DMS153 treated with DMSO at 0.1 percent for 48 hours (cell line): ENCODE data around the gene MERTK.
"Not testable (repeated sequence)": the region's sequence is repeated elsewhere in the genome, so short reads cannot be mapped to it uniquely, and the experiment has no call there.

Experiments
- DNase-seq: peaks from one replicate; lab custom pipeline; 2025; ENCODE audit not compliant: unreplicated experiment; lab: John Stamatoyannopoulos, UW

Gene MERTK

DNA sequence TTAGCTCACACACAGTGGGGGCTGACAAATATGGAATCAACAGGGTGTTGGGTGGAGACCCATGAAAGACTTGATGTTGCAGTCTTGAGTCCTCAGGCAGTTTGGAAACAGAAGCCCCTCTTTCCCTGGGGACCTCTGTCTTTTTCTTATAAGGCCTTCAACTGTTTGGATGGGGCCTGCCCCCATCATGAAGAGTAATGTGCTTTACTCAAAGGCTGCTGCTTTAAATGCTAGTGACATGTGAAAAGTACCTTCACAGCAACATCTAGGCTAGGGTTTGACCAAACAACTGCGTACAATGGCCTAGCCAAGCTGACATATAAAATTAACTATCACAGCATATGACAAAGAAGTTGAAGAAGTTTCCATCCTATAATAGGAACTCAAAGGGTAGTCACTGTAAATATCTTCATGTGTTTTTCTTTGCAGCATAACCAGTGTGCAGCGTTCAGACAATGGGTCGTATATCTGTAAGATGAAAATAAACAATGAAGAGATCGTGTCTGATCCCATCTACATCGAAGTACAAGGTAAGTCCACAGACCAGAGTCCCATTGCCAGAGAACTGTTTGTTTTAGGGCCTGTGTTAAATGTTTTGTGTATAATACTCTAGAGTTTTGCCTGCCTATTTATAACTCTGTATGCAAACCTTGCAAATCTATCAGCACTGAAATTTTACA lies 46.3 kb downstream of the MERTK start:
- DNase-seq, result peak; percentile 9

DNA sequence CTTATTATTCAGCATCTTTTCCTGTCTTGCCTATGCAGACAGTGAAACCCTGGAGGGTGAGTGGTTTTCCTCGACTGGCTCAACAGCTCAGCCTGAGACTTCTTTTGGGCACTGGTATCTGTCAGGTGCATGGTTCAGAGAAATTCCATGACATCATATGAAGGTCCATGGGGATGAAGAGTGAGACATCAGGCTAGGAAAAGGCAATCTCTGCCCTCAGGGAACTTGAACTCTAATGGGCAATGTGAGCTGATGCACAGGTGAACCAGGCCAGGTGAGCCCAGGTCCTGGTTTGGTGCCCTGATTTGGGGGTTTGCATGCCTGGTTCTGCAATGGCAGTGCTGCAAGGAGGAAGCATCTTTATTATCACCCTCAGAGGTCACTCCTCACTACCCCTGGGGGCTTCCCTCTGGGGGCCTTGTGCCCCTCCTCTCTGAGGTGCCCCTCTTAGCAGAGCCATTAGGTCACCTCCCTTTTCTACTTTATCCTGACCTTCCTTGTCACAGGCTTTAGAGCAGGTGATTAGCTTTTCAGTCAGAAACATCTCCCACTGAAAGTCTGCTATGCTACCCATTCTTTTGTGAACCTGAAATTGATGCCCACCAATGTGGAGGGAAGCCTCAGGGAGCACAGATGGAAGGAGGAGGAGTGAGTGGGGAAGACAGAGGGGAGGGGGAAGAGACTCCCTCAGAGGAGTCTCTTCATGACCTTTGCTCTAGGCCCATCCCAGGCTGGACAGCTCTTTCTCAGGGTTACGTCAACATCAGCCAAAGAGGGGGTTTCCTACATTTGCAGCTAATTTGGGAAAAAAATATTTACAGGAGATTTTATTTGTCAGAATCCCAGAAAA lies 47.3 kb downstream of the MERTK start:
- DNase-seq, result no peak

DNA sequence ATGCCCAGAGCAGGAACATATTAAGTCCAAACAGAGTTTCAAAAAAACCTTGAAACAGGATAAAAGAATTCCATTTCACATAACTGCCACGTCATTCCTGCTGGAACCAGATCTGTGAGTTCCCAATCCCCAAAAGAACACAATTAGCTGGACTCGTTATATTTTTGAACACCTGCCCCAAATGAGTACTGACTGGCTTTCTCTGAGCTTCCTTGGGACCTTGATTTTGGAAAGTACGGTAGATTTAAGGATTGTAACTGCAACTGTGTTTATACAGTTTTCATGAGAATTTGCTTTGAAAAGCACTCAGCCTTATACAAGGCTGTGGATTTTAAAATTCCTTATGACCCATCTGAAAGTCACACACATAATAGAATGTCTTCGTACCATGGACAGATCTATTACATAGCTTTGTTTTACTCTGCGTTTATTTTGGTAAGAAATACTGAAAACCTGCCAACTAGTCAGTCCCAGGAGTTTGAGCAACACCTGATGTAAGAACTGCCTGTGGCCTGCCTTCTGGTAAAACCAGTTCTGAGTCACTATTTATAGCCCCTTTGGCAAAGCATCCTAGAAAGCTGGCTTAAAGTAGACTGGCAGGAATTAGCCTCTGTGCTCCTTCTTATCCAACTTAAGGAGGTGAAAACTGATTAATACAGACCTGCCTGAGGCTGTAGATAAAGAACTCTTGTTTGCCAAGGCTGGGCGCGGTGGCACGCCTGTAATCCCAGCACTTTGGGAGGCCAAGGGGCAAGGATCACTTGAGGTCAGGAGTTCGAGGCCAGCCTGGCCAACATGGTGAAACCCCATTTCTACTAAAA lies 48.1 kb downstream of the MERTK start:
- peak; percentile 5 for DNase-seq

DNA sequence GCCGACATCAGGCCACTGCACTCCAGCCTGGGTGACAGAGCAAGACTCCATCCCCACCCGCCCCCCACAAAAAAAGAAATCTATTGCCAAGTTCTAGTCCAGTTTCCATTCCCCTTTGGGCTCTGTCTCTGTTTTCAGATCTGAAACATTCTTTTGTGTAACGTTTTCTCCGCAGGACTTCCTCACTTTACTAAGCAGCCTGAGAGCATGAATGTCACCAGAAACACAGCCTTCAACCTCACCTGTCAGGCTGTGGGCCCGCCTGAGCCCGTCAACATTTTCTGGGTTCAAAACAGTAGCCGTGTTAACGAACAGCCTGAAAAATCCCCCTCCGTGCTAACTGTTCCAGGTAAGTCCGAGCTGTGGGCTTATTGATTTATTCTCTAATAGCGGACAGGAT lies 48.8 kb downstream of the MERTK start:
- no peak for DNase-seq

DNA sequence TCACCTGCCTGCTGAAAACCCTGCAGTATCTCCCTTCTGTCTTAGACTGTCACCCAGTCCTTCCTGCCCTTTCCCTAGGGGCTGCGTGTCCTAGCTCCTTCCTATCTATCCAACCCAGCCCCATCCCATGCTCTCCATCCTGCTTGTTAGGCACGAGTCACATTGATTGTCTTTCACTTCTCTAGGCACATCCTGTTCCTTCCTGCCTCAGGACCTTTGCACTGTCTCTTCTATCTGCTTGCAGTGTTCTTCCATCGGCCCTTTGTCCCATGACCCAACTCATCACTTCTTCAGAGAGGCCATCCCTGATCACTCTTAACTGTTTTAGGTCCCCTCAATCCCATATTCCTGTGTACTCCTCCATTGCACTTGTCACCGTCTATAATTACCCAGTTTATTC lies 50.4 kb downstream of the MERTK start:
- DNase-seq, result no peak

DNA sequence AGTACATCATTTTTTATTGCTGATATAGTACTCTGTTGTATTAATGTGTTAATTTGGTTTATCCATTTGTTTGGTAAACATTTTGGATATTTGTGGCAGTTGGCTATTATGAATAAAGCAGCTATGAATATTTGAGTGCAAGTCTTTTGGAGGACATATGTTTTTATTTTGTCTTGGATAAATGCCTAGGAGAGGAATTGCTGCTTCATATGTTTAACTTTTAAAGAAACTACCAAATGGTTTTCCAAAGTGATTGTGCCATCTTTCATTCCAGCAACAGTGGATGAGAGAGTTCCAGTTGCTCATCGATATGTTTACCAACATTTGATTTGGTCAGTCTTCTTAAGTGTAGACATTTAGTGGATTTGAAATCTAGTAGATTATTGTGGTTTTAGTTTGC lies 51.8 kb downstream of the MERTK start:
- DNase-seq, result no peak

DNA sequence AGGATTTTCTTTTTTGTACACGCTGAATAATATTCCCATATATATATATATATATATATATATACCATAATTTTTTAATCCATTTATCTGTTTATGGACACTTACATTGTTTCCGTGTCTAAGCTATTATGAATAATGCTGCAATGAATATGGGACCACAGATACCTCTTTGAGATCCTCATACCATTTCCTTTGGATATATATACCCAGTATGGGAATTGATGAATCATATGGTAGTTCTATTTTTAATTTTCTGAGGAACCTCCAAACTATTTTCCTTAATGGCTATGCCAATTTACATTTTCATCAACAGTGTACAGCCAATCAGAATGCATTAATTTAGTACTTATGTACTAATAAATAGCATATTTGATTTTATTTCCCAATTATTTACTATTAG lies 53.1 kb downstream of the MERTK start:
- DNase-seq, result no peak

DNA sequence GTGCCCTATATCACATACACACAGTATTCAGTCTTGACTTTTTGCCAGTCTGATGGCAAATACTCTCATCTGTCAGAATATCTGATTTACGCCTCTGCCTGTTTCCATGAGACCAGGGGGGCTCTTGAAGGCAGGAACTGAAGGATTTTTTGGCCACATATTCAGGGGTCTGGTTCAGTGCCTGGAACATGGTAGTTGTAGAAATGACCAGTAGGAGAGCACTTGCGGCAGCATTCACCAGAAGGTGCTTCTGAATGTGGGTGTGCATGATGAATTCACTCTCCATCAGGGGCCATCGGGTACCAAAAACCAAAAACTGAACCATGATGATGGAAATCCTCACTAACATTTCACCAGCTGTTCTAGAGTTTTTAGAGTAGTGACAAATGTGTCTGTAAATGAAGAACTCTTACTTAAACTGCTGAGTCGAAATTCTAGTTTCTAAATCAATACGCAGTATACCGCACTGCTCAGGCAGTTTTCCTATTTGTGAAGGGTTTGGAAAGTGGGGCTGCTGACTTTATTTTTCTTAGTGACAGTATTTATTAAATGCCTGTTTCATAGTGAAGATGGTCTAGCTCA lies 54.6 kb downstream of the MERTK start:
- no peak for DNase-seq

DNA sequence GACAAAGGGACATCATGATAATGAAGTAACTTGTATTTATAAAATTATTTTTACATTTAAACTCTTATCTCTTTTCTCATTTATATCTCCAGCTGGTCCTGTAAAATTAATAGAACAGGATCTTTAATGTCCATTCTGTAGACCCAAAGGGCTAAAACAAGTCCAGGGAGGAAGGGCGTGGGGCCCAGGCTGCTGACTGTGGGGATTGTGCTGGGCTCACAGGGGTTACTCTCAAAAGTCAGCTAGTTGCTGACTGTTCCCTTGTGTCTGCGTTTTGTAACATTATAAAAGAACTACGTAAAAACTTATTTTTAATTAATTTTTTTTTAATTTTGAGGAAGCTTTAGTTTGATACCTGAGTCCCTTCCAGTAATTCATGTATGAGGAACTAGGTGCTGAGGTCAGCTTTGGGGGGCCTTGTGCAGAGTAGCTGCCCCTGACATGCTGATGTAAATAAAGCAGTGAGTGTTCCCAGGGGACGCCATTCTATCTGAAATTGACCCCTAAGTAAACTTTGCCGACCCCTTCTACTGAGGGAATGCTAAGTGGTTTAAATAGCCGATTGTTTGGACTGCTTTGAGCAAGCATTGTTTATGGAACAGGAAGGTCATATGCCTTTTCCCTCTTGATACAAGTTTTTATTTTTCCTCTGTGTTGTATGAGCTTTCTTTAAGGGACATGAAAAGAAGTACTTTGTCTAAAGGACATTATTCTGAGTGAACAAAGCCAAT lies 56.4 kb downstream of the MERTK start:
- no peak for DNase-seq

DNA sequence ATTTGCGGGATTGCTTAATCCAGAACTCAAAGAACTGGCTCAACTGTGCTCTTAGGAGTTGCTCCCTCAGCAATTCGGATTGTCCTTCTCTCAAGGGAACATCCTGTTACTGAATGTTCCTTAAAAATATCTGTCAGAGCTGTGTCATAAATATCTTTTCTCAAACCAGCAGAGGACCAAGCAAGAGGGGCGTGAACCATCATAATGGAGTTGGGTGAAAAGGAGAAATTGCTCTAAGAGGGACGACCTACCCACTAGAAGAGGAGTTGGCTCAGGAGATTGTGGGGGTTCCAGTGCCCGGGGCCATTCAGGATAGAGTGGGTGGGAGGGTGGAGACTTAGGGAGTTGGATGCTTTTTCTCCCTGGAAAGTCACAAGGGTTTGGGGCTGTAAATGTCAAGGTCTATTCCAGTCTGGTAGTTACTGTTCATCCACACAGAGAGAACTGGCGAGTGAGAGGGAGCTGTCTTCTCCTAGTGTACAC lies 59.5 kb downstream of the MERTK start:
- DNase-seq, result no peak

DNA sequence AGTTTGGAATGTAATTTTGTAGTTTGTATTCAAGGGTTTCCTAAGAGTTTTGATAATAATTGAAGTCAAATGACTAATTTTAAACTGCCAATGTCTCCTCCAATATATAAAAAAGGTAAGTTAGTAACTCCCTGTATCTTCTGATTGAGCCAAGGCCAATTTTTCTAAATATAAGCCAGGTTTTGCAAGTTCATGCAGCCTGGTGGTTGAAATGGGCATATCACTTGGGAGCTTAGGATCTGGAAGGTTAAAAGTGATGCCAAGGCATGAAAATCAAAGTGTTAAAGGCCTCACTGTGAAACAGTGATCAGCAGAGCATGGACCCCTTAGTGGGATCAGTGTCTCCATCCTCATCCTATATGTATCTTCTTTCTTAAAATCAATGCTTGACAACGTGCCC lies 60.5 kb downstream of the MERTK start:
- DNase-seq, result no peak

DNA sequence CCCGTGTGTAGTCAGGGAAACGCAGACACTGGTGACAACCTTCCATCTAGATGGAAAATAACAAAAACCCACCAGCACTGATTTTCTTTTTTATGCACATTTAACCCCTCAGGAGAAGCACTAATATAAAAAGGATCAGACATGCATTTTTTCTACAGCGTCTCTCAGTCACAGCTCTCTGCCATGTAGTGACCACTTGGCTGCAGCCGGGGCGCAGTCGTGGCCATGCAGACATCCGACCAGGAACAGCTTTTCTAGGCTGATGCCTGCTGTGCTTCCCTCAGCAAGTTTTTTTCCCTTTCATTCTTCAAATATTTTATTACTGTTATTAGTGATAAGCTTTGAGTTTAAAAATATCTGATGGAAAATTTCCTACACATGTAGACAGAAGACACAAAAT lies 63.3 kb downstream of the MERTK start:
- DNase-seq, result no peak

DNA sequence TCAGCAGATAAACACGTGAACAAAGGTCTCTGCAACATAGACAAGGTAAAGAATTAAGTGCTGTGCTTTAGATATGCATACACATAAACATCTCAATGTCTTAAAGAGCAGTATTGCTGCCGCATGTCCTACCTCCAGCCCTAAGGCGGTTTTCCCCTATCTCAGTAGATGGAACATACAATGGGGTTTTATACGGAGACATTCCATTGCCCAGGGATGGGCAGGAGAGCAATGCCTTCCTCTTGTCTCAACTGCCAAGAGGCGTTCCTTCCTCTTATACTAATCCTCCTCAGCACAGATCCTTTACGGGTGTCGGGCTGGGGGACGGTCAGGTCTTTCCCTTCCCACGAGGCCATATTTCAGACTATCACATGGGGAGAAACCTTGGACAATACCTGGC lies 64.7 kb downstream of the MERTK start:
- not testable (repeated sequence) for DNase-seq

DNA sequence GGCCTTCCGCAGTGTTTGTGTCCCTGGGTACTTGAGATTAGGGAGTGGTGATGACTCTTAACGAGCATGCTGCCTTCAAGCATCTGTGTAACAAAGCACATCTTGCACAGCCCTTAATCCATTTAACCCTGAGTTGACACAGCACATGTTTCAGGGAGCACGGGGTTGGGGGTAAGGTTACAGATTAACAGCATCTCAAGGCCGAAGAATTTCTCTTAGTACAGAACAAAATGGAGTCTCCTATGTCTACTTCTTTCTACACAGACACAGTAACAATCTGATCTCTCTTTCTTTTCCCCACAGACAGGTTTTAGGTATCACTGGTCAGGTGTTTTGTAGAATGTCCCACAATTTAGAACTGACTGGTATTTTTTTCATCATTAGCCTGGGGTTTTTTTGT lies 65.1 kb downstream of the MERTK start:
- DNase-seq, result not testable (repeated sequence)

DNA sequence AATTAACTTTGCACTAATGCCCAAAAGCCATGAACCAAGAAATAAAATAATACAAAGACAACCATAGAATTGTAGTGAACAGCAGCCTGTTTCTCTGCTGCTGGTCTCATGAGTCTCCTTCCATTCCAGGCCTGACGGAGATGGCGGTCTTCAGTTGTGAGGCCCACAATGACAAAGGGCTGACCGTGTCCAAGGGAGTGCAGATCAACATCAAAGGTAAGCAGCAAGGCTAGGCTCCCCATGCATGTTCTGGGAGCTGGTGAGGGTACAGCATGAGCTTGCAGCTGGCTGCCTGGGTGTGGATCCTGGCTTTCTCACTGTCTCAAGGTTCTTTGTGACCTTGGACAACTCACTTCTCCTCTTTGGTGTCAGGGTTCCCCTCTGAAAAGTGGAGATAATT lies 66.7 kb downstream of the MERTK start:
- no peak for DNase-seq

DNA sequence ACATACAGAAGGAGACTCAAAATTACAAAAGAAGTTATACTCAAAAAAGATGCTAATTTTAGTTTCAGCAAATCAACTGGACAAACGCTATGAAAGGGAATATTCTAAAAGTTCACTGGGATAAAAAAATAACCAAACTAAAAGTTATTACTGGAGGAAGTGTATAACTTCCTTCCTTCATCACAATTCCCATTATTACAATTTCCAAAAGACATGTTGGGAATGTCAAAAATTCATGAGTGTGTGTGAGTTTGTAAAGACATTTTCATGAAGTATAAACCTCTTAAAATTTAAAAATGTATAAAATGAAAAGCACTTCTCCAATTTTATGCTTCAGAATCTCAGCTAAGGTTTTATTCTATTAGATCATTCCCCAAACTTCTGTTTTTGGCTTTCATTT lies 67.8 kb downstream of the MERTK start:
- no peak for DNase-seq

DNA sequence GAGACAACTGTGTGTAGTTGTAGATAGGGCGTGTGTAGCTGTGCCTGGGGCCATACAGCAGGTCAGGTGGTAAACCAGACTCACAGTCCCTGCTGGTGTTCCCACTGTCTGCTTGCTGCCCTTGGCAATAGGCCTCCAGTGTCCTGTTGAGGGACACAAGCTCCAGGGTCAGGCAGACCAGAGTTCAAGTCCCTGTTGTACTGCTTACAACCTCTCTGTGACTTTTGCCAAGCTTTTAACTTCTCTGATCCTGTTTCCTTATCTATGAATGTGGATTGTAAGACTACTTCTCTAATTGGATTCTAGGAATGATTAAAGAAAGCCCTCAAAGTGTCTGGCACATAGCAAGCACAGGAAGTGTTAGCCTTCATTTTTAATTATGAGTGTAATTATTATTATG lies 68.6 kb downstream of the MERTK start:
- DNase-seq, result no peak

DNA sequence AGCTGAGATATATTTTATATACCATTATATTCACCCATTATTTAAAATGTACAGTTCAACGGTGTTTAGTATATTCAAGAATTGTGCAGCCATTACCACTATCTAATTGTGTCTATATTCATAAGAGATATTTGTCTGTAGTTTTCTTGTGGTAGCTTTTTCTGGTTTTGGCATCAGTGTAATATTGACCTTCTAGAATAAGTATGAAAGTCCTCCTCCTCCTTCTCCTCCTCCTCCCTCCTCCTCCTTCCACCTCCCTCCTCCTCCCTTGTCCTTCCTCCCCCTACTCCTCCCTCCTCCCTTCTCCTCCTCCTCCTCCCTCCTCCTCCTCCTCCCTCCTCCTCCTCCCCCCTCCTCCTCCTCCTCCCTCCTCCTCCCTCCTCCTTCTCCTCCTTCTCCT lies 72.0 kb downstream of the MERTK start:
- DNase-seq, result no peak

DNA sequence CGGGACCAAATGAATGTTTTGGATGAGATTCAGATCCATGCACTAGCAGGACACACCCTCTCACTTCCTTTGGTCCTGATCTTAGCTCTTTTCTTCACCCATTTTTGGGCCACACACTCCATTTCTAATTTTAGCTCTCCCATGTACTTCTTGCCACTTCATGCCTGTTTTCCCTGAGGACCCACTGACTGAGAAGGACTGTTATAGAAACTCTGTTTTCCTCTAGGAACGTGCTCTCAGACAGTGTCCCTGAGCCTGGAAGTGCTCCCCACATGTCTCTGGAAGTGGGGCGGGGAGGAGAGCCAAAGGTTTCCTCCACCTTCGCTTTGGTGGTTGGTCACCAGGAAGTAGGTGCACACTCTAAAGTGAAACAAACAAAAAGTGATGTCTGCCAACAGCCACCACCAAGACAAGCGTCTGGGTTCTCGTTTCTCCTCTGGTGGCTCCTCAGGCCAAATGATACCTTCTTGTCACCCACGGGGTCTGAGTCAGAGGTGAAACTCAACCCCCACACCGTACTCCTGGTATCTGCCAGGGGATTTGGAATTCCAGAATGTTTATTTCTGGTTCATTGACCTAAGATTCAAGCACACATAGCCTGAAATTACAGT lies 74.7 kb downstream of the MERTK start:
- DNase-seq, result no peak

DNA sequence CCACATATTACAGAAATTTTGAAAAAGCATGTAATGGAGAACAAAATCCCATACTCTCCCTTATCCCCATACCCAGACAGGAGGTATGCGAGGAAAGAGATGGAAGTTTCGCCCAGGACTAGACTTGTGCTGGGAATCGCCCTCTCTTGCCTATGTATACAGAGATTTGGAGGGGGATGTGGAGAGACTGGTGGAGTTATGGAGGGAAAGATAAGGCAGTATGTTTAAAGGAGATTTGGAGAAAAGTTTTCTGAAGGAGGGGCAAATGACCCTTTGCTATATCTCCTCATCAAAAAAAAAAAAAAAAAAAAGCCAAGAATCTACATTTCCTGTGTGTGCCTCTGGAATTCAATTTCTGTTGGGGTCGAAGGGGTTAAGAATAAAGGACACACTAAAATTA lies 75.3 kb downstream of the MERTK start:
- no peak for DNase-seq
